ENCODE measurements around the gene CNTN4. TPM values are rescaled to one million over a fixed set of nuclear protein-coding genes. Genes with fewer than 3 reads are reported as not detected.

Gene CNTN4
- total RNA-seq, 1 experiment from 2014 or later: 51.3 TPM

GRCh38 chr3:2938711-2939110 lies 840.0 kb downstream of the CNTN4 start:
- intact Hi-C loops (cut with micrococcal nuclease; ENCODE audit: unreplicated experiment): no loop called here
- no peak overlapping the region for H3K4me3 Mint-ChIP-seq (ENCODE audit: unreplicated experiment)
- H3K36me3 Mint-ChIP-seq (ENCODE audit: insufficient read depth, unreplicated experiment): peaks cover 2% of the 10 kb centered on the region
- DNase-seq: no peak
- H3K27ac Mint-ChIP-seq (ENCODE audit: unreplicated experiment): no peak overlapping the region
- H3K27me3 Mint-ChIP-seq (ENCODE audit: insufficient read depth, unreplicated experiment): peaks cover 4% of the 10 kb centered on the region
- Histone ChIP-seq H3K4me1 (no peaks in the 10 kb centered on the region), H3K4me3 (ENCODE audit: low read depth, low read length) (no peak overlapping the region), H3K36me3 (ENCODE audit: control insufficient read depth, insufficient read depth, low read length) (no peaks in the 10 kb centered on the region), H3K9me3 (no peaks in the 10 kb centered on the region), H3K27me3 (replicated peaks; ENCODE audit: control insufficient read depth, insufficient read depth, low read length) (no peaks in the 10 kb centered on the region)
- H3K9me3 Mint-ChIP-seq (ENCODE audit: unreplicated experiment): no peaks in the 10 kb centered on the region
- CTCF ChIA-PET: no interaction called here
- TF ChIP-seq CTCF (IDR thresholded peaks at IDR 0.05; ENCODE audit: insufficient read depth in 1 of 2, low read depth in 1 of 2, low read length in 1 of 2, severe bottlenecking in 1 of 2, unreplicated experiment in 1 of 2): no peak
- POLR2A ChIA-PET: no interaction called here
- H3K4me1 Mint-ChIP-seq (ENCODE audit: low read depth, unreplicated experiment): no peaks in the 10 kb centered on the region
- no TSS peak for BruUV-seq (replicated peaks)

- Mint-ChIP-seq H3K9me3 (ENCODE audit: unreplicated experiment) (no peaks in the 10 kb centered on the region), H3K27ac (ENCODE audit: unreplicated experiment) (peak overlapping the region; percentile 11), H3K27me3 (ENCODE audit: insufficient read depth, unreplicated experiment) (peaks cover 4% of the 10 kb centered on the region), H3K4me1 (ENCODE audit: low read depth, unreplicated experiment) (no peaks in the 10 kb centered on the region), H3K4me3 (ENCODE audit: unreplicated experiment) (no peak overlapping the region), H3K36me3 (ENCODE audit: insufficient read depth, unreplicated experiment) (no peaks in the 10 kb centered on the region)
- CTCF ChIA-PET: no interaction called here
- no peak for TF ChIP-seq CTCF (IDR thresholded peaks at IDR 0.05; ENCODE audit: insufficient read depth in 1 of 2, low read depth in 1 of 2, low read length in 1 of 2, severe bottlenecking in 1 of 2, unreplicated experiment in 1 of 2)
- Histone ChIP-seq H3K36me3 (ENCODE audit: control insufficient read depth, insufficient read depth, low read length) (no peaks in the 10 kb centered on the region), H3K27me3 (replicated peaks; ENCODE audit: control insufficient read depth, insufficient read depth, low read length) (no peaks in the 10 kb centered on the region), H3K9me3 (no peaks in the 10 kb centered on the region), H3K4me1 (no peaks in the 10 kb centered on the region), H3K4me3 (ENCODE audit: low read depth, low read length) (no peak overlapping the region)
- intact Hi-C loops (cut with micrococcal nuclease; ENCODE audit: unreplicated experiment): no loop called here
- BruUV-seq (replicated peaks): no TSS peak
- DNase-seq: no peak
- POLR2A ChIA-PET: no interaction called here
Measured at GRCh38 chr3:2940062-2940461, 841.4 kb downstream of the CNTN4 start.

- Histone ChIP-seq H3K36me3 (ENCODE audit: control insufficient read depth, insufficient read depth, low read length) (no peaks in the 10 kb centered on the region), H3K4me1 (no peaks in the 10 kb centered on the region), H3K4me3 (ENCODE audit: low read depth, low read length) (no peak overlapping the region), H3K9me3 (no peaks in the 10 kb centered on the region), H3K27me3 (replicated peaks; ENCODE audit: control insufficient read depth, insufficient read depth, low read length) (no peaks in the 10 kb centered on the region)
- POLR2A ChIA-PET: no interaction called here
- H3K4me3 Mint-ChIP-seq (ENCODE audit: unreplicated experiment): no peak overlapping the region
- intact Hi-C loops (cut with micrococcal nuclease; ENCODE audit: unreplicated experiment): no loop called here
- H3K27me3 Mint-ChIP-seq (ENCODE audit: insufficient read depth, unreplicated experiment): peaks cover 4% of the 10 kb centered on the region
- no TSS peak for BruUV-seq (replicated peaks)
- TF ChIP-seq CTCF (IDR thresholded peaks at IDR 0.05; ENCODE audit: insufficient read depth in 1 of 2, low read depth in 1 of 2, low read length in 1 of 2, severe bottlenecking in 1 of 2, unreplicated experiment in 1 of 2): no peak
- H3K27ac Mint-ChIP-seq (ENCODE audit: unreplicated experiment): no peak overlapping the region
- H3K36me3 Mint-ChIP-seq (ENCODE audit: insufficient read depth, unreplicated experiment): no peaks in the 10 kb centered on the region
- H3K9me3 Mint-ChIP-seq (ENCODE audit: unreplicated experiment): no peaks in the 10 kb centered on the region
- no peak for DNase-seq
- no peaks in the 10 kb centered on the region for H3K4me1 Mint-ChIP-seq (ENCODE audit: low read depth, unreplicated experiment)
- CTCF ChIA-PET: no interaction called here
Measured at GRCh38 chr3:2944628-2945027, 846.0 kb downstream of the CNTN4 start.
